Fibroblast of lung (primary cell): Measurements from ENCODE around the gene ASIC1. TPM values are rescaled to one million over a fixed set of nuclear protein-coding genes. Genes with fewer than 3 reads are reported as not detected.

Experiments used
- DNase-seq, 2 donors: peaks; one replicate each; pipeline versions ENCODE4 v3.0.0 to v3.0.0-alpha.2; 2010; ENCODE audit warnings: low read depth in 2 of 2
- H2AFZ ChIP-seq: 2 replicates; pipeline ENCODE4 v1.5.1; 2012; ENCODE audit warnings: low read length, control low read depth, inconsistent platforms
- H3K27ac ChIP-seq: 2 replicates; pipeline ENCODE4 v1.5.1; 2011; ENCODE audit warnings: low read length, control low read depth; ENCODE audit not compliant: insufficient read depth
- H3K27me3 ChIP-seq: 2 replicates; pipeline ENCODE4 v1.5.1; 2011; ENCODE audit warnings: mild to moderate bottlenecking, low read length; ENCODE audit not compliant: control insufficient read depth, insufficient read depth
- H3K36me3 ChIP-seq: 2 replicates; pipeline ENCODE4 v1.5.1; 2011; ENCODE audit warnings: low read length; ENCODE audit not compliant: control insufficient read depth, insufficient read depth
- H3K4me1 ChIP-seq: 2 replicates; pipeline ENCODE4 v1.5.1; 2011; ENCODE audit warnings: low read length; ENCODE audit not compliant: control insufficient read depth, insufficient read depth; ENCODE audit errors: extremely low read depth
- H3K4me2 ChIP-seq: 2 replicates; pipeline ENCODE4 v1.5.1; 2011; ENCODE audit warnings: low read length, control low read depth; ENCODE audit not compliant: insufficient read depth; ENCODE audit errors: extremely low read depth
- H3K4me3 ChIP-seq, 4 experiments: fragments of 200-600 bp in 1 of 4; sonication (generic) in 1 of 4; replicated peaks in 1 of 4; 2 replicates each; pipeline ENCODE4 v1.5.1; 2011 to 2016; ENCODE audit warnings: low read length in 4 of 4, low read depth in 3 of 4, mild to moderate bottlenecking in 3 of 4, control low read depth in 2 of 4, inconsistent platforms in 1 of 4, mixed read lengths in 1 of 4; ENCODE audit not compliant: insufficient read depth in 1 of 4; ENCODE audit errors: control extremely low read depth in 1 of 4
- H3K79me2 ChIP-seq: 2 replicates; pipeline ENCODE4 v1.5.1; 2012; ENCODE audit warnings: mild to moderate bottlenecking, low read length, inconsistent platforms; ENCODE audit not compliant: control insufficient read depth, insufficient read depth
- H3K9ac ChIP-seq: 2 replicates; pipeline ENCODE4 v1.5.1; 2011; ENCODE audit warnings: mild to moderate bottlenecking, low read length, control low read depth; ENCODE audit not compliant: insufficient read depth
- H3K9me3 ChIP-seq: 2 replicates; pipeline ENCODE4 v1.5.1; 2012; ENCODE audit warnings: low read depth, low read length; ENCODE audit not compliant: control insufficient read depth, insufficient read depth
- H4K20me1 ChIP-seq: 2 replicates; pipeline ENCODE4 v1.5.1; 2011; ENCODE audit warnings: low read length; ENCODE audit not compliant: control insufficient read depth, insufficient read depth; ENCODE audit errors: extremely low read depth
- EZH2 ChIP-seq: IDR thresholded peaks from 2 replicates; pipeline ENCODE4 v1.5.1; 2012; ENCODE audit warnings: low read length, control low read depth, mild to moderate bottlenecking; ENCODE audit errors: missing control alignments
- polyA plus RNA-seq, 2 donors: library from polyadenylated mRNA; depleted of rRNA in 1 of 2; stranded (reverse) in 1 of 2; unstranded in 1 of 2; fragments of >200 nt; gene quantifications; 2 replicates each; pipeline ENCODE4 v1.2.1, GENCODE V29; 2011 to 2012; ENCODE audit warnings: missing spikeins in 1 of 2
- total RNA-seq: library from RNA; depleted of rRNA; stranded (reverse); fragments of >200 nt; gene quantifications from 2 replicates; pipeline ENCODE4 v1.2.1, GENCODE V29; 2014
- TF ChIP-seq, protein P1 (sequence below), 2 donors: IDR thresholded peaks in 1 of 2; conservative IDR thresholded peaks in 1 of 2; 1 replicate in 1 of 2; 2 replicates in 1 of 2; pipeline ENCODE4 v1.5.1; 2011 to 2012; ENCODE audit warnings: low read length in 2 of 2, control low read depth in 1 of 2, inconsistent platforms in 1 of 2, low read depth in 1 of 2, mild to moderate bottlenecking in 1 of 2

ASIC1 gene
- total and polyA plus RNA-seq, 2 donors (not counting 1 experiment from before 2014, with no cell fraction given), result 1.7 to 3.9 TPM

DNA sequence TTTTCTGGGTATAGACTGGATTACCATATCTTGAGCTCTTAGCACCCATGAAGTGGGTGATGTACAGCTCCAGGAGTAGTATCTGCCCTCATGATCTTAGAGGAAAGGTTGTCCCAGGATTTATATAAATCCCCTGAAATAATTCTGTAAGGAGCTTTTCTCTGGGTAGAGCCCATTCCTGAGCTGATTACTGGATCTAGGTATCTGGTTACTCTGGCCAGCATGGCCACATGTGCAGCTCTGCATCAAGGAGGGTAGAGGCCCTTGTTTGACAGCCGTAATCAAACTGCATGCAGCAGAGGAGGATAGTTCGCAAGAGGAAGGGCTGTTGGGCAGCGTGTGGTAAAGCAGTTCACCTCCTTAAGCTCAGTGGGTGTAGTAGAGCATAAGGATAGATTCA lies 63.1 kb downstream of the ASIC1 start:
- Histone ChIP-seq H3K4me2 (no peak overlapping the region), H4K20me1 (no peaks in the 10 kb centered on the region), H3K9me3 (no peaks in the 10 kb centered on the region), H3K4me3 (no peak overlapping the region), H3K27me3 (no peaks in the 10 kb centered on the region), H3K27ac (no peak overlapping the region), H3K79me2 (peaks cover 2% of the 10 kb centered on the region), H3K9ac (no peak overlapping the region), H3K4me1 (no peaks in the 10 kb centered on the region), H3K36me3 (no peaks in the 10 kb centered on the region), H2AFZ (no peak overlapping the region)
- TF ChIP-seq EZH2, result no peak
- TF ChIP-seq, protein P1, sequence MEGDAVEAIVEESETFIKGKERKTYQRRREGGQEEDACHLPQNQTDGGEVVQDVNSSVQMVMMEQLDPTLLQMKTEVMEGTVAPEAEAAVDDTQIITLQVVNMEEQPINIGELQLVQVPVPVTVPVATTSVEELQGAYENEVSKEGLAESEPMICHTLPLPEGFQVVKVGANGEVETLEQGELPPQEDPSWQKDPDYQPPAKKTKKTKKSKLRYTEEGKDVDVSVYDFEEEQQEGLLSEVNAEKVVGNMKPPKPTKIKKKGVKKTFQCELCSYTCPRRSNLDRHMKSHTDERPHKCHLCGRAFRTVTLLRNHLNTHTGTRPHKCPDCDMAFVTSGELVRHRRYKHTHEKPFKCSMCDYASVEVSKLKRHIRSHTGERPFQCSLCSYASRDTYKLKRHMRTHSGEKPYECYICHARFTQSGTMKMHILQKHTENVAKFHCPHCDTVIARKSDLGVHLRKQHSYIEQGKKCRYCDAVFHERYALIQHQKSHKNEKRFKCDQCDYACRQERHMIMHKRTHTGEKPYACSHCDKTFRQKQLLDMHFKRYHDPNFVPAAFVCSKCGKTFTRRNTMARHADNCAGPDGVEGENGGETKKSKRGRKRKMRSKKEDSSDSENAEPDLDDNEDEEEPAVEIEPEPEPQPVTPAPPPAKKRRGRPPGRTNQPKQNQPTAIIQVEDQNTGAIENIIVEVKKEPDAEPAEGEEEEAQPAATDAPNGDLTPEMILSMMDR (conservative IDR thresholded peaks at IDR 0.05 in 1 of 2, IDR thresholded peaks at IDR 0.05 in 1 of 2; ENCODE audit: low read depth in 1 of 2, low read length in 2 of 2), result no peak
- no peak for DNase-seq

DNA sequence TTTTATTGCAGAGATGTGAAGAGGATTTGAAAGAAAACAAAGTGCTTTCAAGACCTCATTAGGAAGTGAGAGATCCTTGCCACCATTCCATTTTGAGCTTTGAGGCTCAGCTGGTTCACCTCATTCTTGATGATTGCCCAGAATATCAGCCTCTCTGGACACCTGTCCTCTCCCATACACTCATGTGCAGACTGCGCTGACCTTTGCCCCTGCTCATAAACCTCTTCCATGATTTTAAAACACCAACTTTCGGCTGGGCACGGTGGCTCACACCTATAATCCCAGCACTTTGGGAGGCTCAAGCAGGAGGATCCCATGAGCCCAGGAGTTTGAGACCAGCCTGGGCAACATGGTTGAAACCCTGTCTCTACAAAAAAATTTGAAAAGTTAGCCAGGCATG lies 63.6 kb downstream of the ASIC1 start:
- TF ChIP-seq, protein P1 (conservative IDR thresholded peaks at IDR 0.05 in 1 of 2, IDR thresholded peaks at IDR 0.05 in 1 of 2; ENCODE audit: low read depth in 1 of 2, low read length in 2 of 2), result no peak
- TF ChIP-seq EZH2, result no peak
- H3K27me3 ChIP-seq, result no peaks in the 10 kb centered on the region
- no peak overlapping the region for H3K4me2 ChIP-seq
- no peak overlapping the region for H2AFZ ChIP-seq
- no peak for DNase-seq
- no peaks in the 10 kb centered on the region for H4K20me1 ChIP-seq
- H3K4me1 ChIP-seq, result no peaks in the 10 kb centered on the region
- H3K79me2 ChIP-seq, result no peaks in the 10 kb centered on the region
- H3K36me3 ChIP-seq, result no peaks in the 10 kb centered on the region
- no peak overlapping the region for H3K27ac ChIP-seq
- no peaks in the 10 kb centered on the region for H3K9me3 ChIP-seq
- H3K9ac ChIP-seq, result no peak overlapping the region
- H3K4me3 ChIP-seq, result no peak overlapping the region

DNA sequence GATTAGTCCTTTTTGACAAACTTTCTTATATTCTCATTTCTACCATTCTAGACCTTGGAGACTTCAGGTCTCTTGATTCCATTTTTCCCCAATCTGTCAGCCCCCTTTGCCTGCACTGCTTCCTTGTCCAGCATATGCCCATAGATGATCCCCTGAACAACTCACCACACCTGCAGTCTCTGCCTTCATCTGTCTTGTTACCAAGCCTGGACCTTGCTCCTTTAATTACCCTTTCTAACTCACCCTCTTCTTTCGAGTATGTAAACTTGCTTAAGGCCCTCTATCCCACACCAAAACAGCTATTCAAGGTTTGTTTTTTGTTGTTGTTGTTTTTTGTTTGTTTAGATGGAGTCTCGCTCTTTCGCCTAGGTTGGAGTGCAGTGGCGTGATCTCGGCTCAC lies 64.2 kb downstream of the ASIC1 start:
- no peaks in the 10 kb centered on the region for H3K36me3 ChIP-seq

More for the DNA sequence above, 64.2 kb downstream of the ASIC1 start:
- no peaks in the 10 kb centered on the region for H3K27me3 ChIP-seq
- no peak overlapping the region for H3K4me3 ChIP-seq
- H2AFZ ChIP-seq, result no peak overlapping the region
- H4K20me1 ChIP-seq, result no peaks in the 10 kb centered on the region
- no peak overlapping the region for H3K4me2 ChIP-seq
- no peak overlapping the region for H3K9ac ChIP-seq
- DNase-seq, result no peak
- H3K9me3 ChIP-seq, result no peaks in the 10 kb centered on the region
- no peak for TF ChIP-seq EZH2
- TF ChIP-seq, protein P1 (conservative IDR thresholded peaks at IDR 0.05 in 1 of 2, IDR thresholded peaks at IDR 0.05 in 1 of 2; ENCODE audit: low read depth in 1 of 2, low read length in 2 of 2), result no peak
- H3K79me2 ChIP-seq, result no peaks in the 10 kb centered on the region
- no peaks in the 10 kb centered on the region for H3K4me1 ChIP-seq
- no peak overlapping the region for H3K27ac ChIP-seq
